D721Med (cell line): ENCODE results near the gene ADORA3.

Experiments
- DNase-seq: peaks from one replicate; pipeline ENCODE4 v3.0.0; 2011; ENCODE audit warnings: low spot score; ENCODE audit not compliant: insufficient read length
- FAIRE-seq: peaks from 2 replicates; lab custom pipeline; 2011; peaks lifted over from hg19 to GRCh38; lab: Jason Lieb, UNC
- CTCF ChIP-seq: IDR thresholded peaks from 2 replicates; pipeline ENCODE4 v1.5.1; 2012; ENCODE audit warnings: mild to moderate bottlenecking, control low read depth; ENCODE audit not compliant: insufficient read depth; ENCODE audit errors: missing control alignments

The ADORA3 gene

GRCh38 chr1:111515291-111516004, 12.0 kb upstream of the ADORA3 start:
- FAIRE-seq = no peak
- no peak for DNase-seq
- no peak for TF ChIP-seq CTCF

GRCh38 chr1:111513410-111514020, 10.1 kb upstream of the ADORA3 start:
- TF ChIP-seq CTCF = no peak
- no peak for FAIRE-seq
- DNase-seq = no peak

DNA sequence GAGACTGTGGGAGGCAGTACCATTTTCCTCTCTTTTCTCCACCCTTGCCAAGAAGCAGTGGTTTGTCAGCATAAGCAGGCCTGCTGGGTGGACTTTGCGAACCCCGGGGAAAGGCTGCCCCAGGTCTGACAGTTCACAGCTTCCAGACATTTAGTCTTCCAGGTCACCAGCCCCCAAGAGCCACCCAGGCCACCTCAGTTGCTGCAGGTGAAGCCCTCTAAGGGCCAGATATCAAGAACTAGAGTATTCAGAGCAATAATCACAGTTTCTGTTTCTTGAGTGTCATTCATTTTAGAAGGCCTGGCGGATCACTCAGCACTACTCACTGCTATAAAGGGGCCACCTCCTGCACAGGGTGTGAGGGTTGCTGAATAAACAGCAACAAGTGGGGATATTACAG, 9.5 kb upstream of the ADORA3 start:
- no peak for FAIRE-seq
- TF ChIP-seq CTCF = no peak
- no peak for DNase-seq

- TF ChIP-seq CTCF = no peak
- no peak for FAIRE-seq
- no peak for DNase-seq
Measured at GRCh38 chr1:111512132-111512889, 8.9 kb upstream of the ADORA3 start.

- DNase-seq (no peak), FAIRE-seq (no peak)
- TF ChIP-seq CTCF = no peak
Measured at GRCh38 chr1:111511370-111511769, 7.9 kb upstream of the ADORA3 start.

DNA sequence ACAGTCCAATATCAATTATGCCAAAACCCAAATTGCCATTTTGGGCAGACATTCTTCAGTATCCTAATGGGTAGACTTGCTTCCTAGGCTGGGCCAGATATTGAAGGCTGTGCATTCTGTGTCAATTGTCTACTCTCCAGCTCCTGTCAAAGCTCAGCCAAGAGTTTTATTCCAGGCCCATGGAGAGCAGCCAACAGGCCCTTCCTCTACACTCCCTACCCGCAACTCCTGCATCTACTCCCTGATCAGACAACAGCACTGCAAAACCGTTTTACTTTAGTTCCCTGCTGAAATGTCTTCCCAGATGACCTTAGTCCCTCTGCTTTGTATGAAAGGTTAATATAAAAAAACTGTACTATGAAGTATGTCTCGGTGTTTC, 6.6 kb upstream of the ADORA3 start:
- FAIRE-seq (no peak), DNase-seq (no peak)
- TF ChIP-seq CTCF = no peak
